Muscle of back (tissue), 11 donors: ENCODE measurements around the gene TMEM229B. TPM values are rescaled to one million over a fixed set of nuclear protein-coding genes. Genes with fewer than 3 reads are reported as not detected.
A peak's percentile ranks its signal among the peaks of the same experiment; 100 is the strongest.
"Not testable (repeated sequence)": the region's sequence is repeated elsewhere in the genome, so short reads cannot be mapped to it uniquely, and the experiment has no call there.

Experiments used
- DNase-seq, 3 donors: peaks; one replicate each; pipeline versions ENCODE4 v3.0.0 to v3.0.0-alpha.2; 2013
- polyA plus RNA-seq, 10 donors: library from polyadenylated mRNA; unstranded; fragments of 120-200 nt; gene quantifications; one replicate each; pipeline ENCODE4 v1.2.1, GENCODE V29; 2013; ENCODE audit not compliant: insufficient read length in 10 of 10

Gene TMEM229B
- polyA plus RNA-seq, 10 donors = 0.17 to 1.3 (median 0.47) TPM

DNA sequence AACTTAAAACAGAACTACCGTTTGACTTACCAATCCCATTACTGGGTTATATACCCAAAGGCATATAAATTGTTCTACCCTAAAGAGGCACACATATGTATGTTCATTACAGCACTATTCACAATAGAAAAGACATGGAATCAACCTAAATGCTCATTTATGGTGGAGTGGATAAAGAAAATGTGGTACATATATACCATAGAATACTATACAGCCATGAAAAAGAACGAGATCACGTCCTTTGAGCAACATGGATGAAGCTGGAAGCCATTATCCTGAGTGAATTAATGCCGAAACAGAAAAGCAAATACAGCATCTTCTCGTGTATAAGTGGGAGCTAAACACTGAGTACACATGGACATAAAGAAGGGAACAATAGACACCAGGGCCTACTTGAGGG is 31.8 kb downstream of the TMEM229B start:
- no peak for DNase-seq

DNA sequence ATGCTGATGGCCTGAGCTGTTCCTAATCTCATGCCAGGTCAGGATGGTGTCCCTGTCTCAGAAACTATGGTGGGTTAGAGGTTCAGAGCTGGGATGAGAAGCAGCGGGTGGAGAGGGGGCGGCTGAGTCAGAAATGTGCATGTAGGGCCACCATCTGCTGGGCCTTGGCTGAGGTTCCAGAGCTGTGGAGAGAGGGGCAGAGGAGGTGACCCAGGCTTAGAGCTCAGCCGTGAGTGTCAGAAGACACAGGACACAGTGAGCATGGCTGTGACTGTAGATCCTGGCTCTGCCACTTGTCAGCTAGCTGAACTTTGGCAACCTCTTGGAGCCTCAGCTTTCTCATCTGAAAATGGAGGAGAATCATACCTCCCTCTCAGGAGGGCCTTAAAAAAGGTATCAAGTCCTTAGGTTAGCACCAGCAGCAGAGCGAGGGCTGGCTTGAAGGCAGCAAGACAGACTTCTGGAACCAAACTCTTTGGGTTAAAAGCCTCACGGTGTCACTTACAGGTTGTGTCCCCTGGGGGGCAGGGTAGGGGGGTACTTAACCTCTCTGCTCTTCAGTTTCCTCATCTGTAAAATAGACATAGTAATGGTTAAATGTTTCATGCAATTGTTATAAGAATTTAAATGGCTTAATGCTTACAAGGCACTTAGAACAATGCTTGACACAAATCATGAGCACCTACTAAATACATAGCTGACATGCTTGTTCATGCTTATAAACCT is 34.8 kb downstream of the TMEM229B start:
- no peak for DNase-seq

DNA sequence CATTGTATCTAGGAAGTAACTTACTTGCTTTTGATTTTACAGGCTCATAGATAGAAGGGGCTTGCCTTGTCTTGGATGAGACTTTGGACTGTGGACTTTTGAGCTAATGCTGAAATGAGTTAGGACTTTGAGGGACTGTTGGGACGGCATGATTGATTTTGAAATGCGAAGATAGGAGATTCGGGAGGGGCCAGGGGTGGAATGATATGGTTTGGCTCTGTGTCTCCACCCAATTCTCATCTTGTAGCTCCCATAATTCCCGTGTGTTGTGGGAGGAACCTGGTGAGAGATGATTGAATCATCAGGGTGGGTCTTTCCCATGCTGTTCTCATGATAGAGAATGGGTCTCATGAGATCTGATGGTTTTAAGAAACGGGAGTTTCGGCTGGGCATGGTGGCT is 36.9 kb downstream of the TMEM229B start:
- DNase-seq = not testable (repeated sequence)

DNA sequence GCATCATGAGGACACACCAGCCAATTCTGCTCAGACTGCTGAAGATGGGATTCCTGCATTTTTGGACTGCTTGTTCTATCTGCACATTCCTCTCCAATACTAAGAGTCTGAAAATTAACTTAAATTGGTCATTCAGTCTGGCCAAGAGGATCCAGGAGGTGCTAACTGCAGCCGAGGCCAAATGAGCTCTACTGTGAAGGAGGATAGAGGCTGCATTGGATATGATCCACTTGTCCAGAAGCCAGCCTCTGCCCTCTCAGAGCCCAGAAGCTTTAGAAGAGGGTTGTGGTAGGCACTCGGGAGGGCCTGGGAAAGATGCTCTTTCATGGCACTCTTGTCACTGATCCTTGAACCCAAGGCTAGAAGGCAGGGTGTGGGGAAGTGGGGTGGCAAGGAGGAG is 39.4 kb downstream of the TMEM229B start:
- no peak for DNase-seq

DNA sequence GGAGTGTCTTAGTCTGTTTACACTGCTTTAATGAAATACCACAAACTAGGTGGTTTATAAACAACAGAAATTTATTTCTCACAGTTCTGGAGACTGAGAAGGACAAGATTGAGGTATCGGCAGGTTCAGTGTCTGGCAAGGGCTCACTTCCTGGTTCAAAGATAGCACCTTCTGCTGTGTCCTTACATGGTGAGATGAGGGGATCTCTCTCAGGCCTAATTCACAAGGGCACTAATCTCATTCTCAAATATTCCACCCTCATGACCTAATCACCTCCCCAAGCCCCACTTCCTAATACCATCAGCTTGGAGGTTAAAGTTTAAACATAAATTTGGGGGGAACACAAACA is 41.5 kb downstream of the TMEM229B start:
- no peak for DNase-seq

DNA sequence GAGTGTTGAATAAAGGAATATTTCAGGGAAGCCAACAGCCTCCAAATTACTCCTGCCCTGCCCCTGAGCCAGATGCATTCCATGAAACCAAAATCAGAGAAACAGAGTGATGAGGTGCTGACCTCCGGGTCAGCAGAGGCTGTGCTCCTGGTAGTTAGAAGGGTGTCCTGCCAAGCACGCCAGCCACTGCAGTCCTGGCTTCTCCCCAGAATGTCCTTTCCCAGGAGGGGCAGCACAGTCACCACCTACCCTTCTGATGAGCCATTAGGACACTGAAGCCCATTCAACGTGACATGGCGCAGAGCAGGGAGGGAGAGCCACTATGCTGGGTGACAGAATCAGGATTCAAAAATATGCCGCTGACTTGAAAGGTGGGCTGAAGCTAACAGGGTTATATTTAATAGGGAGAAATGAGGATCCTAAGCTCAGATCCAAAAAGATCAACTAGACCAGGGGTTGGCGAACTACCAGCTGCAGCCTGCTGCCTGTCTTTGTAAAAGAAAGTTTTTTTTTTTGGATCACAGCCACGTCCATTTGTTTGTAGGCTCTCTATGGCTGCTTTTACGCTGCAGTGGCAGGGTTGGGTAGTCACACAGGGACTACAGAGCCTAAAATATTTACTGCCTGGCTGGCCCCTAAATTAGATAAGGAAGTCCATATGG is 42.0 kb downstream of the TMEM229B start:
- DNase-seq = no peak

DNA sequence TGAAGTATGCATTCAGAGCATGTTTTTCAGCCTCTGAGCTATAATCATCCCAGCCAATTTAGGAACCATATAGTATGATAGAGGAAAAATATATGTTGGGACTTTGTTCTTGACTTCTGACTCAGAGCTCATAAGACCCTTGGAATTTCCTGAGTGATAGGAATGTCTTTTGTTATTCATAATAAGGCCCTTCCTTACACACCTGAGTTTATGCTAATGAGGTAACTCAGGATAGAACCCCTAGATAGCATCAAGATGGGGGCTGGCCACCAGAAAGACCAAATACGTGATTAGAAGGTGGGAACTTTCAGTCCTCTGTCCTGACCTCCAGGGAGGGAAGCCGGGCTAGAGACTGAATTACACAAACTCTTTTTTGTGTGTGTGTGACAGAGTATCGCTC is 44.1 kb downstream of the TMEM229B start:
- DNase-seq = no peak

DNA sequence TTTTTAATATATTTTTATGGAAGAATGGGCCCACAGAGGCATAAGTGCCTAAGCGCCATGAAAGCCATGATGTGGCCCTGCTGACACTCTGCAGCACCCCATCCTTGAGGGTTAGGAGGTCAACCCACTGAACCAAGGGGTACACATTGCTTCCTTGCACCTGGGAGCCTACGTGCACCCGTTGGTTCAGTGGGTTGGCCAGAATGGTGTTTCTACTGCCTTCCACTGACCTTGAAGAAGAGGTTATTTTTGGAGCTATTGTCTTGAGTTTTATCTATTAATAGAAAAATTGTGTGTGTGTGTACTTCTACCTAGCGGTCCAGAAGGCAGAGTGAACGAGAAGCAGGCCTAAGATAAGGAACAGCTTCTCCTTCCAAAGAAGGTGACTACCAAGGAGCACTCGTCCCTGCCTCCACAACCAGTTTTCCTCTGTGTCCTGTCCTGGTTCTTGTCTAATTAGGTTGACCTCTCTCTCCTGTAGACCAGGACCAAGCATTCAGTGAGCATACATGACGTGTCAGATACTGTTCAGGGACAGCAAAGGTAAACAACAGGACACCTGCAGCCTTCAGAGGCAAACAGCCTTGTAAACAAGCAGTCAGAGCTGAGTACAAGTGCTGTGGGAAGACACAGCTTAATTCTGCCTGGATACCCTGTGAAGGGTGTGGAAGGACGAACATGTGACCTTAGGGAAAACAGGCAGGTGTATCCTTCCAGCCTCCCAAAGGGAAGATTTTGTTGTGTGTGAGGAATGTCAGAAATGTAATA is 46.2 kb downstream of the TMEM229B start:
- no peak for DNase-seq

DNA sequence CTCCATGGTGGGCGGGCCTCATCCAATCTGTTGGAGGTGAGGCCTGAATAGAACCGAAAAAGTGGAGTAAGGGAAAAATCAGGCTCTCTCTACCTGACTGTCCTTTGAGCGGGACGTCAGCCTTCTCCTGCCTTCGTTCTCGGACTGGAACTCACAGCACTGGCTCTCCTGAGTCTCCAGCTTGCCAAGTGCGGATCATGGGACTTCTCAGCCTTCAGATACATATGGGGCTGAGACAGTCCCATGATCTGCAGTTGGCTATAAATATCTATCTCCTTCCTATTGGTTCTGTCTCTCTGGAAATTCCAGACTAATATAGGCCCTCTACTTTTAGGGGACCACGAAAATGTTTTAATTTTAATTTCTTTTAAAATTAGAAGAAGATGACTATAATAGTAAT is 46.8 kb downstream of the TMEM229B start:
- DNase-seq = no peak

DNA sequence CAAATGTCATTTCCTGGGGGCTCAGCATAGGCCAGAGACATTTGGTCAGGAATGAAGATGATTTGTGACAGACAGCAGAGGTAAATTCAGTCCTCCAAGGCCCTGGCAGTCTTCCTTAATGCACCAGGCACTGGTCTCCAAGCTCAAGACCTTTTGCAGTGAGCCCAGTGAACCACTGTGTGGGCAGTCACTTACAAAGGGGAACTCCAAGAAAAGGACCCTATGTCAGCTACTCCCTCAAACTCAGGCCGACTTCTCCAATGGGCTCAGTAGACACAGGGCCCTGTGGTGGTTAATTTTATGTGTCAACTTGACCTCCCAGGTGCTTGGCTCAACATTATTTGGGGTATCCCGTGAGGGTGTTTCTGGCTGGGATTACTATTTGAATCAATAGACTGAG is 47.3 kb downstream of the TMEM229B start:
- no peak for DNase-seq

DNA sequence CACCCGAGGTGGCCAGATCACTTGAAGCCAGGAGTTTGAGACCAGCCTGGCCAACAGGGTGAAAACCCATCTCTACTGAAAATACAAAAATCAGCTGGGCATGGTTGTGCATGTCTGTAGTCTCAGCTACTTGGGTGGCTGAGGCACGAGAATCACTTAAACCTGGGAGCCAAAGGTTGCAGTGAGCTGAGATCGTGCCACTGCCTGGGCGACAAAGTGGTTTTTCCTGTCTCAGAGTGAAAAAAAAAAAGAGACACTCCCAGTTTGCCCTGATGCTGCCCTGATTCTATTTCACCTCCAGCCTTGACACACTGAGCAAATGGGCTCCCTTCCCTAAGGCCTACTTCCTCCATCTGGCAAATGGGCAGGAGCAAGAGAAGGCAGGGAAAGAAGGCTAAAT is 48.0 kb downstream of the TMEM229B start:
- no peak for DNase-seq

DNA sequence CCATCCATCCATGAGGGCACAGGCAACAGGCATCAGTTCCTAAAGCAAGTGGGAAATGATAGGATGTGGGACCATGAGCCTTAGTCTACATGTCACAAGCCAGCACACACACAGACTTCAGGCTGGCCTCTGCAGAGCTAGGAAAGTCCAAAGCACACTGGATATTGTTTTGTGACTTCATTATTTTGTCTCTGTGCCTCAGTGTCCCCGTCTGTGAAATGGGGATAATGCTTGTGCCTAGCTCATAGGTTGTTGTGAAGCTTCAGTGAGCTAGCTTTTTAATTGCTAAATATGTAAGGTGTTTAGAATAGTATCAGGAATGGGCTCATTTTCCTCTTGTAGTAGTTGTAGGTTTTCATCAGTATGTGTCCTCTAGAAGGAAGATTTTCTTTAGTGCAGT is 49.6 kb downstream of the TMEM229B start:
- no peak for DNase-seq

DNA sequence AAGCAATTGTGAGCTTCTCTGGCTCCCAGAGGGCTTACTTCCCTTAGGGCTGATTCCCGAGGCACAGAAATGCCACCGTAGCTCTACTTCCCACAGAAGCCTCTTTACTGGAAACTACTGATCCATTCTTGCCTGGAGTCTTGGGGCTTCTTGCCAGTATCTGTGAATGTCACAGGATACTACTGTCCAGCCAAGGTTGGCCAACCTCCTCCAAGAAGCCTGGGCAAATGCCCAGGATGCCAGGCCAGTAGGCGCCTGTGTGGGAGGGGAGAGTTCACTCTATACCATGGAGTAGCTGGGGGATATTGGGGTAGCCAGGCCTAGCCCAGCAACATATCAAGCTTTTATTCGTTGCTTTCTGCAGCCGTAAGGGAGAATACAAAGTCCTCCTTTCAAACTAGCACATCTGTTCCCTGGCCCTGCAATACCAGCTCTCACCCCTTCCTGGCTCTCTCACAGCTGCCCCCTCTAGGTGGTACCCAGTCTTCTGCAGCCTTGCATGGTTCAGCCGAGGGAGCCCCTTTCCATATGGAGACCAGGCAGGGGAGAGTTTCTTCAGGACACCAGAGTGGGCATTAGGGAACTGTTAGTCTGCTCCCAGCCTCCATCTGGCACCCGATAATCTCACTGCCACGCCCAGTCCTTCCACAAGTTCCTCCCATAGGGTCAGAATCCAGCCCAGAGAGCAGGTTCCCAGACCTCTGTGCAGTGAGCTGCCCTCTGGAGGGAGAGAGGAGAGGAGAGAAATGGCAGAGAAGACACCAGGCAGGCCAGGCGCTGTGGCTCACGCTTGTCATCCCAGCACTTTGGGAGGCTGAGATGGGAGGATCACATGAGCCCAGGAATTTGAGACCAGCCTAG is 52.3 kb downstream of the TMEM229B start:
- no peak for DNase-seq

DNA sequence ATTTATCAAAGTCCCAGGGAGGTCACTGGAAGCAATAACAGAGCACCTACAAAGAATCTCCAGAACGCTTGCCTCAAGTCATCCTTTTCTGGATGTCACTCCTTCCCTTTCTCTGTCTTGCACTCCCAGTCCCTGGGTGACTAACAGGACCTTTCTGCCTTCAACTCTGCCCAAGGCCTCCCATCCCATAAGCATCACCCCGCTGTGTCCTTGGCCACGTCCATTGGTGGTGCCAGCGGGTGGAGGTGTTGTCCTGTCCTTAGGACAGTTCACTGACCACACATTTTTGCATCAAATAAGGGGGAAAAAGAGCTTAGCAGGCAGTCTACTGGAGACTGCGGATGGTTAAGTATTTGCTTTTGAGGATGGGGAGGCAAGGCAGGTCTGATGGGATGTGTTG is 52.9 kb downstream of the TMEM229B start:
- no peak for DNase-seq

DNA sequence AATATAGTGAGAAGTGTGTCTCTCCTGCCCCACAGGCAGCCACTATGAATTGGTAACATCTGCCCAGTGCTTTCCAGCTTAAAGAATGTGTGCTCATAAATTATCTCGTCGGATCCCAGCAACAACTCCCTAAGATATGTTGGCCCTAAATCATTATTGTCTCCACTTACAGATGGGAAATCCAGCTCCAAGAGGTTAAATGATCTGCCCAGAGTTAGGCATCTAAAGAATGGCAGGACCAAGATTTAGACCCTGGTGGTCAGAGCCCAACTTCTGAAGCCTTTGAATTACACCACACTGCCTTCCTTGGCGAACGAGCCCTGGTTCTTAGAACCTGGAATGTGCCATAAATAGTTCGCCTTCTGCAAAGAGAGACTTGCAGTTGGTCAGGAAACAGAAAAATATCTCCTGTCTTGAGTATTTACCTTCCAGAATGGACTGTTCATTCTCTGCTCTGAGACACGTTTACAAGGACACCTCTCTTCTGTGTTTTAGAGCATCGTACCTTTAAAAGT is 56.4 kb downstream of the TMEM229B start:
- DNase-seq = no peak

DNA sequence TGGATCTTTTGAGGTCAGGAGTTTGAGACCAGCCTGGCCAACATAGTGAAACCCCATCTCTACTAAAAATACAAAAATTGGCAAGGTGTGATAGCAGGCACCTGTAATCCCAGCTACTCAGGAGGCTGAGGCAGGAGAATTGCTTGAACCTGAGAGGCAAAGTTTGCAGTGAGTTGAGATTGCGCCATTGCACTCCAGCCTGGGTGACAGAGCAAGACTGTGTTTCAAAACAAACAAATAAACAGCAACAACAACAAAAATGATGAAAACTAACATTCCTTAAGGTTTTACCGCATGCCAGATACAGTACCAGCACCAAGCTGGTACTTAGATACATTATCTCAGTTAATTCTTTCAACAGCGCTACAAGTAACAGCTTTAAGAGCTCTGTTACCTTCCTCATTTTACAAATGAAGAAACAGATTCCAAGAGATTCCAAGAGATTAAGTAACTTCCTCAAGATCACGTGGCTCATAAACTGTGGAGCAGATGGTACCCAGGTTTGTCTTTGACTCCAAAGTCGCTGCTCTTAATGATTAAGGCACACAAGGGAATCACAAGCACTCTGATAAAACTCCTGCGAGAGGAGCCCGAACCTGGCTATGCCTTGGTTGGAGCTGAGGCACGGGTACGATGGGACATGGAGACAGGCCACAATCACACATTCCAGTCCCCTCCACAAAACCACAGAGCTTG is 58.9 kb downstream of the TMEM229B start:
- DNase-seq = no peak

DNA sequence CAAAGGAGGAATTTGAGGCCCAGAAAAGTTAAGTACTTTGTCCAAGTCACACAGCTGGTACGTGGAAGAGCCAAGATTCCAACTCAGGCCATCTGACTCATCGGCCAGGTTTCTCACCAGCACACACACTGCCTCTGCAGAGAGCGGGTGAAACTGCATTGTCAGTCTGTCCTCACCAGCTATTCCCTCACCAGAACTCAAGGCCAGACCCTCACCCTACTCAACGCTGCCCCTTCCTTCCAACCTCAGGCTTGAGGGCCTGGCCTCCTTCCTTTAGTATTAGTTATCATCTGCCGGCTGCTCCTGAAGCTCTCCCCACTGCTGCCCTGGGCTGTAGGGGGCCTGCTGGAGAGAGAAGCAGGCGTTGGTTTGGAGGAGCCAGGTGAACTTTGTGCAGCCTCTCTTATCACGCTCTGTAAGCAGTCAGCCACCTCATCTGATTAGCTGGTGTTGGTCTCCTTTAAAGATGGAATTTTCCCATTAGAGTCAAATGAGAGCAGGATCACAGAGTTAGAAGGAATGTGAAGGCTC is 60.0 kb downstream of the TMEM229B start:
- DNase-seq = no peak

DNA sequence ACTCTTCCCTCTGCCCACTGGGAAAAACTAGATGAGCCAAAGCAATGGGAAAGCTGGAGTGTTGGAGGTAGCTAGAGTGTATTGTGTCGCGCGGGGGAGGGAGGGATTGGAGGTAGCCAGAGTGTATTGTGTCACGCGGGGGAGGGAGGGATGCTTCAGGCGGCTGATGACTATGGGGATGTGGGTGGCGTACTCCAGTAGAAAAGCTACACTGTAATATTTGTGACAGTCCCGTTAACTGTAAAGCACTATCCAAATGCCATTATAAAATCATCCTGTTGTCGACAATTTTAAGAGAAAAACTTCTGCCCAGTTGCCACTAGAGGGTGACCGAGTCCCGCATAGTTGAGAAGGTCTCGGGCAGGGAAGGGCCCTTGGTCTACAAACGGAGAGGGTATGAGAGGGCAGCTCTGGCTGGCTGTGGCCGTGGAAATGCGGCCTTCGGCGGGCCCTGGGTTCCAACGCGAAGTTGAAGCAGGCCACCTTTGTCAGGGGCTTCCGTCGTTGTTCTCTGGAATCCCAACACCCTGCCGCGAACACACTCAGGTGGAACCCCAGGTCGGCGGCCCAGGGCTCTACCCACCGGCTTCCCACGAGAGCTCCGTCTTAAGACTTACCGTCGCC is 61.4 kb downstream of the TMEM229B start:
- DNase-seq = peak; percentile 62 to 83 (median 74)

DNA sequence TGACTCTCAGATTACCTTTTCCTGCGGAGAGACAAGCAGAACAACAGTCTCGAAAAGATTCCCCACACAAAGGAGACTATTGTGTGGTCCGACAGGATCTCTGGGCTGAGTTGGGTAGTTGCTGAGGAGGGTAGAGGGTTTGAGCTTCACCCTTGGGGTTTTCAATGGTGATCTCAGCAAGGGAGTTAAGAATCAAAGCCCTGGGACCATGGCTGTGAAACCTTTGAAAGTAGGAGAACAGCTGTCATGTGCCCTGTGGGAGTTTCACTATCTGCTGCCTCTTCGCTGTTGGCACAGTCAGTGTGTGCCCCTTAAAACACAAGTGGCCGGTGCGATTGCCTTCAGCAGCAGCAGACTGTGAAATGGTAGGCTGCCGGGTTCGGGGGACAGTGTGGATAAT is 62.4 kb downstream of the TMEM229B start:
- no peak for DNase-seq

DNA sequence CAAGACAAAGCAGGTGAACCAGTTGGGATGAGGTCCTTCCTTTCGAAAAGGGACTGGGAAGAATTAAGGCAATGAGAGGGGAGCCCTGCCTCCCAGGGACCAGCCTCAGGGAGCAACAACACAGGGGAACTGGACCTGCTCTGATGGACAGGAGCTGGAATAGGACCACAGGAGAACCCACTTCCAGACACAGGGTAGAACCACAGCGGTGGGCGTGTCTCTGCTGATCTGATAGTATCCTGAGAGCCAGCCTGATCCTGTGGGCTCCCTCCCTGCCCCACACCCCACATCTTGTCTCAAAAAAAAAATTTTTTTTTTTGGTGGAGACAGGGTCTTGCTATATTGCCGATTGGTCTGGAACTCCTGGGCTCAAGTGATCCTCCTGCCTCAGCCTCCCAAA is 62.9 kb downstream of the TMEM229B start:
- no peak for DNase-seq

DNA sequence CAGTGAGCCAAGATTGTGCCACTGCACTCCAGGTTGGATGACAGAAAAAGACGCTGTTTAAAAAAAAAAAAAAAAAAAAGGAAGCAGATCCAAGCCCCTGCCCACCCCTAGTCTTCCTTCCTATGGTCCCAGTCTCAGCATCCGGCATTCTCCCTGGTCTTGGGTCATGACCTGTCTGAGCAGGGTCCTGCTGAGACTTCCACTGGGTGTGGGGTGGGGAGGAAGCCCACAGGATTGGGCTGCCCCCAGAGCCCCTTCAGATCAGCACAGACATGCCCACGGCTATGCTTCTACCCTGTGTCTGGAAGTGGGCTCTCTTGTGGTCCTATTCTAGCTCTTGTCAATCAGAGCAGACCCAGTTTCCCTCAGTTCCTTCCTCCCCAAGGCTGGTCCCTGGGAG is 64.0 kb downstream of the TMEM229B start:
- DNase-seq = no peak
